GM21515 (cell line): ENCODE measurements around the gene KDM4E.
A peak's percentile ranks its signal among the peaks of the same experiment; 100 is the strongest.
"Not testable (repeated sequence)": the region's sequence is repeated elsewhere in the genome, so short reads cannot be mapped to it uniquely, and the experiment has no call there.

ENCODE experiments used
- ATAC-seq: cut with Tn5 transposase; IDR thresholded peaks from one replicate; pipeline ENCODE4 v1.9.1; 2021; ENCODE audit not compliant: unreplicated experiment

The KDM4E gene

GRCh38 chr11:95049122-95049521, 24.1 kb downstream of the KDM4E start, which contains the start of gene KDM4F:
KDM4F (plus strand) TSS chr11:95049422.
- not testable (repeated sequence) for ATAC-seq

- no peak for ATAC-seq
Observed at GRCh38 chr11:95050595-95051202, 25.6 kb downstream of the KDM4E start.

GRCh38 chr11:95054356-95054755, 29.3 kb downstream of the KDM4E start:
- ATAC-seq, result no peak

- peak; percentile 93 for ATAC-seq
Observed at GRCh38 chr11:95055283-95055897, 30.3 kb downstream of the KDM4E start.

GRCh38 chr11:95057959-95058358, 32.9 kb downstream of the KDM4E start:
- no peak for ATAC-seq

GRCh38 chr11:95058621-95059020, 33.6 kb downstream of the KDM4E start:
- no peak for ATAC-seq

- no peak for ATAC-seq
Observed at GRCh38 chr11:95059046-95059445, 34.0 kb downstream of the KDM4E start.

GRCh38 chr11:95065336-95065735, 40.3 kb downstream of the KDM4E start:
- ATAC-seq, result no peak

GRCh38 chr11:95066716-95067038, 41.6 kb downstream of the KDM4E start, which contains the start of gene SRSF8:
SRSF8 (plus strand) TSS chr11:95066919; CDS start chr11:95067227, 308 bp downstream.
- ATAC-seq, result peak; percentile 43

- peak; percentile 61 for ATAC-seq
Observed at GRCh38 chr11:95067039-95067840, 42.2 kb downstream of the KDM4E start.

GRCh38 chr11:95067841-95068219, 42.8 kb downstream of the KDM4E start:
- peak; percentile 4 for ATAC-seq

GRCh38 chr11:95068549-95068948, 43.5 kb downstream of the KDM4E start:
- ATAC-seq, result peak; percentile 69

GRCh38 chr11:95070471-95070870, 45.4 kb downstream of the KDM4E start:
- ATAC-seq, result no peak

GRCh38 chr11:95072948-95073347, 47.9 kb downstream of the KDM4E start:
- no peak for ATAC-seq

GRCh38 chr11:95074792-95075563, 49.9 kb downstream of the KDM4E start:
- no peak for ATAC-seq

GRCh38 chr11:95076416-95076815, 51.4 kb downstream of the KDM4E start:
- no peak for ATAC-seq

GRCh38 chr11:95076981-95077380, 51.9 kb downstream of the KDM4E start:
- no peak for ATAC-seq
